WTC11 (cell line): ENCODE data around the gene SLC25A40. TPM values are rescaled to one million over a fixed set of nuclear protein-coding genes. Genes with fewer than 3 reads are reported as not detected.

Source experiments
- ATAC-seq: fragments of 200-7000 bp; cut with Tn5 transposase; 2 replicates; pipeline ENCODE4 v1.10.0; 2021; ENCODE audit warnings: mild to moderate bottlenecking, moderate library complexity
- CTCF ChIA-PET: fragments of 300-600 bp; sonication (Branson Sonifier 250); formaldehyde crosslinking; loops from one replicate; lab custom pipeline; 2021; ENCODE audit warnings: antibody characterized with exemption; lab: Charles Lee
- POLR2A ChIA-PET: fragments of 350-600 bp; sonication (Branson Sonifier 250); formaldehyde crosslinking; loops from one replicate; lab custom pipeline; 2021; ENCODE audit warnings: antibody characterized with exemption; lab: Charles Lee
- DNase-seq: peaks from one replicate; pipeline ENCODE4 v3.0.0; 2021; ENCODE audit warnings: low spot score
- H3K27ac Mint-ChIP-seq: 2 replicates; pipeline ENCODE4 v1.8.0; 2021; ENCODE audit warnings: mixed read lengths
- H3K27me3 Mint-ChIP-seq: 2 replicates; pipeline ENCODE4 v1.8.0; 2021; ENCODE audit warnings: low read depth, mild to moderate bottlenecking, moderate library complexity, mixed read lengths
- H3K36me3 Mint-ChIP-seq: 2 replicates; pipeline ENCODE4 v1.8.0; 2021; ENCODE audit warnings: mixed read lengths
- H3K4me1 Mint-ChIP-seq: 2 replicates; pipeline ENCODE4 v1.8.0; 2022; ENCODE audit warnings: mixed read lengths
- H3K4me3 Mint-ChIP-seq: 2 replicates; pipeline ENCODE4 v1.8.0; 2021; ENCODE audit warnings: mild to moderate bottlenecking, moderate library complexity, mixed read lengths
- H3K9me3 Mint-ChIP-seq: 2 replicates; pipeline ENCODE4 v1.8.0; 2021; ENCODE audit warnings: mixed read lengths
- CREM ChIP-seq: sonication (generic); formaldehyde crosslinking; IDR thresholded peaks from 2 replicates; pipeline ENCODE4 v1.8.1; 2022; ENCODE audit warnings: mild to moderate bottlenecking, missing genetic modification reagents, moderate library complexity
- FOXP1 ChIP-seq: sonication (generic); formaldehyde crosslinking; IDR thresholded peaks from 2 replicates; pipeline ENCODE4 v1.8.0; 2022; ENCODE audit warnings: missing genetic modification reagents, mild to moderate bottlenecking, moderate library complexity, borderline replicate concordance
- NFATC4 ChIP-seq: fragments of 250-450 bp; sonication (Bioruptor Pico); IDR thresholded peaks from 2 replicates; pipeline ENCODE4 v1.9.0; 2021; ENCODE audit warnings: mild to moderate bottlenecking
- NR2C2 ChIP-seq: sonication (generic); formaldehyde crosslinking; IDR thresholded peaks from 2 replicates; pipeline ENCODE4 v1.8.0; 2022; ENCODE audit warnings: mild to moderate bottlenecking, missing genetic modification reagents
- RELA ChIP-seq: sonication (generic); formaldehyde crosslinking; IDR thresholded peaks from 2 replicates; pipeline ENCODE4 v1.8.1; 2022; ENCODE audit warnings: missing genetic modification reagents, mild to moderate bottlenecking, borderline replicate concordance
- ZNF138 ChIP-seq: sonication (generic); formaldehyde crosslinking; conservative IDR thresholded peaks from 2 replicates; pipeline ENCODE4 v1.8.1; 2022; ENCODE audit warnings: mild to moderate bottlenecking, moderate library complexity, missing genetic modification reagents
- ZNF317 ChIP-seq: sonication (generic); formaldehyde crosslinking; IDR thresholded peaks from 2 replicates; pipeline ENCODE4 v1.8.1; 2023; ENCODE audit warnings: low read depth, mild to moderate bottlenecking, moderate library complexity, missing genetic modification reagents, borderline replicate concordance
- total RNA-seq: library from RNA; stranded (reverse); gene quantifications from 3 replicates; pipeline ENCODE4 v1.2.3, GENCODE V29; 2021
- TF ChIP-seq, protein P1 (sequence below): sonication (generic); formaldehyde crosslinking; IDR thresholded peaks from 2 replicates; pipeline ENCODE4 v1.8.0; 2022; ENCODE audit warnings: missing genetic modification reagents
- TF ChIP-seq, protein P2 (sequence below): sonication (generic); formaldehyde crosslinking; conservative IDR thresholded peaks from 2 replicates; pipeline ENCODE4 v1.8.1; 2022; ENCODE audit warnings: mild to moderate bottlenecking, missing genetic modification reagents
- TF ChIP-seq, protein P3 (sequence below): sonication (generic); formaldehyde crosslinking; IDR thresholded peaks from 2 replicates; pipeline ENCODE4 v1.8.1; 2022; ENCODE audit warnings: missing genetic modification reagents, borderline replicate concordance
- TF ChIP-seq, protein P4 (sequence below): sonication (generic); formaldehyde crosslinking; IDR thresholded peaks from 2 replicates; pipeline ENCODE4 v1.8.0; 2023; ENCODE audit warnings: mild to moderate bottlenecking, missing genetic modification reagents
- TF ChIP-seq, protein P5 (sequence below): sonication (generic); formaldehyde crosslinking; IDR thresholded peaks from 2 replicates; pipeline ENCODE4 v1.8.0; 2022; ENCODE audit warnings: mild to moderate bottlenecking, missing genetic modification reagents
- TF ChIP-seq, protein P6 (sequence below): sonication (generic); formaldehyde crosslinking; IDR thresholded peaks from 2 replicates; pipeline ENCODE4 v1.8.1; 2023; ENCODE audit warnings: mild to moderate bottlenecking, missing genetic modification reagents, moderate library complexity
- TF ChIP-seq, protein P7 (sequence below): fragments of 200-600 bp; IDR thresholded peaks from 2 replicates; pipeline ENCODE4 v1.8.0; 2022; ENCODE audit warnings: antibody characterized with exemption
- TF ChIP-seq, protein P8 (sequence below): sonication (generic); formaldehyde crosslinking; IDR thresholded peaks from 2 replicates; pipeline ENCODE4 v1.8.1; 2023; ENCODE audit warnings: mild to moderate bottlenecking, missing genetic modification reagents
- TF ChIP-seq, protein P9 (sequence below): fragments of 250-450 bp; sonication (Bioruptor Pico); IDR thresholded peaks from 2 replicates; pipeline ENCODE4 v1.9.0; 2021; ENCODE audit warnings: mild to moderate bottlenecking

Gene SLC25A40
- total RNA-seq, 1 experiment from 2014 or later, result 18.1 TPM

DNA sequence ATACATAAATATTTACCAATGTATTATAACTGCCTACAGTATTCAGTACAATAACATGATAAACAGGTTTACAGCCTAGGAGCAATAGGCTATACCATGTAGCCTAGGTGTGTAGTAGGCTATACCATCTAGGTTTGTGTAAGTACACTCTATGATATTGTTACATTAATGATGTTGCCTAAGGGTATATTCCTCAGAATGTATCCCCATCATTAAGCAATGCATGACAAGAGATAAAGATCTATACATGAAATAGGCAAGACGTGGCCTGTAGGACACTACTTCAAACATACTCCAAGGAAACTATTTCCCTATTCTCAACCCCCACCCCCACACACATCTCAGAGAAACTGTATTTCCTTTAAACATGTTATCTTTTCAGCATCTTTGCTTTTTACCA is 42.6 kb upstream of the SLC25A40 start:
- Mint-ChIP-seq H3K27ac (no peak overlapping the region), H3K4me3 (no peak overlapping the region), H3K27me3 (no peaks in the 10 kb centered on the region), H3K9me3 (no peaks in the 10 kb centered on the region), H3K4me1 (peaks cover 14% of the 10 kb centered on the region), H3K36me3 (no peaks in the 10 kb centered on the region)
- TF ChIP-seq, protein P1, sequence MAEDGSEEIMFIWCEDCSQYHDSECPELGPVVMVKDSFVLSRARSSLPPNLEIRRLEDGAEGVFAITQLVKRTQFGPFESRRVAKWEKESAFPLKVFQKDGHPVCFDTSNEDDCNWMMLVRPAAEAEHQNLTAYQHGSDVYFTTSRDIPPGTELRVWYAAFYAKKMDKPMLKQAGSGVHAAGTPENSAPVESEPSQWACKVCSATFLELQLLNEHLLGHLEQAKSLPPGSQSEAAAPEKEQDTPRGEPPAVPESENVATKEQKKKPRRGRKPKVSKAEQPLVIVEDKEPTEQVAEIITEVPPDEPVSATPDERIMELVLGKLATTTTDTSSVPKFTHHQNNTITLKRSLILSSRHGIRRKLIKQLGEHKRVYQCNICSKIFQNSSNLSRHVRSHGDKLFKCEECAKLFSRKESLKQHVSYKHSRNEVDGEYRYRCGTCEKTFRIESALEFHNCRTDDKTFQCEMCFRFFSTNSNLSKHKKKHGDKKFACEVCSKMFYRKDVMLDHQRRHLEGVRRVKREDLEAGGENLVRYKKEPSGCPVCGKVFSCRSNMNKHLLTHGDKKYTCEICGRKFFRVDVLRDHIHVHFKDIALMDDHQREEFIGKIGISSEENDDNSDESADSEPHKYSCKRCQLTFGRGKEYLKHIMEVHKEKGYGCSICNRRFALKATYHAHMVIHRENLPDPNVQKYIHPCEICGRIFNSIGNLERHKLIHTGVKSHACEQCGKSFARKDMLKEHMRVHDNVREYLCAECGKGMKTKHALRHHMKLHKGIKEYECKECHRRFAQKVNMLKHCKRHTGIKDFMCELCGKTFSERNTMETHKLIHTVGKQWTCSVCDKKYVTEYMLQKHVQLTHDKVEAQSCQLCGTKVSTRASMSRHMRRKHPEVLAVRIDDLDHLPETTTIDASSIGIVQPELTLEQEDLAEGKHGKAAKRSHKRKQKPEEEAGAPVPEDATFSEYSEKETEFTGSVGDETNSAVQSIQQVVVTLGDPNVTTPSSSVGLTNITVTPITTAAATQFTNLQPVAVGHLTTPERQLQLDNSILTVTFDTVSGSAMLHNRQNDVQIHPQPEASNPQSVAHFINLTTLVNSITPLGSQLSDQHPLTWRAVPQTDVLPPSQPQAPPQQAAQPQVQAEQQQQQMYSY (CRISPR knock-in tag), result no peak
- TF ChIP-seq, protein P2, sequence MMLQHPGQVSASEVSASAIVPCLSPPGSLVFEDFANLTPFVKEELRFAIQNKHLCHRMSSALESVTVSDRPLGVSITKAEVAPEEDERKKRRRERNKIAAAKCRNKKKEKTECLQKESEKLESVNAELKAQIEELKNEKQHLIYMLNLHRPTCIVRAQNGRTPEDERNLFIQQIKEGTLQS (CRISPR knock-in tag), result no peak
- TF ChIP-seq FOXP1 (no peak), NR2C2 (CRISPR knock-in tag) (no peak)
- TF ChIP-seq, protein P3, sequence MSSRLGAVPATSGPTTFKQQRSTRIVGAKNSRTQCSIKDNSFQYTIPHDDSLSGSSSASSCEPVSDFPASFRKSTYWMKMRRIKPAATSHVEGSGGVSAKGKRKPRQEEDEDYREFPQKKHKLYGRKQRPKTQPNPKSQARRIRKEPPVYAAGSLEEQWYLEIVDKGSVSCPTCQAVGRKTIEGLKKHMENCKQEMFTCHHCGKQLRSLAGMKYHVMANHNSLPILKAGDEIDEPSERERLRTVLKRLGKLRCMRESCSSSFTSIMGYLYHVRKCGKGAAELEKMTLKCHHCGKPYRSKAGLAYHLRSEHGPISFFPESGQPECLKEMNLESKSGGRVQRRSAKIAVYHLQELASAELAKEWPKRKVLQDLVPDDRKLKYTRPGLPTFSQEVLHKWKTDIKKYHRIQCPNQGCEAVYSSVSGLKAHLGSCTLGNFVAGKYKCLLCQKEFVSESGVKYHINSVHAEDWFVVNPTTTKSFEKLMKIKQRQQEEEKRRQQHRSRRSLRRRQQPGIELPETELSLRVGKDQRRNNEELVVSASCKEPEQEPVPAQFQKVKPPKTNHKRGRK (CRISPR knock-in tag), result no peak
- TF ChIP-seq, protein P4, sequence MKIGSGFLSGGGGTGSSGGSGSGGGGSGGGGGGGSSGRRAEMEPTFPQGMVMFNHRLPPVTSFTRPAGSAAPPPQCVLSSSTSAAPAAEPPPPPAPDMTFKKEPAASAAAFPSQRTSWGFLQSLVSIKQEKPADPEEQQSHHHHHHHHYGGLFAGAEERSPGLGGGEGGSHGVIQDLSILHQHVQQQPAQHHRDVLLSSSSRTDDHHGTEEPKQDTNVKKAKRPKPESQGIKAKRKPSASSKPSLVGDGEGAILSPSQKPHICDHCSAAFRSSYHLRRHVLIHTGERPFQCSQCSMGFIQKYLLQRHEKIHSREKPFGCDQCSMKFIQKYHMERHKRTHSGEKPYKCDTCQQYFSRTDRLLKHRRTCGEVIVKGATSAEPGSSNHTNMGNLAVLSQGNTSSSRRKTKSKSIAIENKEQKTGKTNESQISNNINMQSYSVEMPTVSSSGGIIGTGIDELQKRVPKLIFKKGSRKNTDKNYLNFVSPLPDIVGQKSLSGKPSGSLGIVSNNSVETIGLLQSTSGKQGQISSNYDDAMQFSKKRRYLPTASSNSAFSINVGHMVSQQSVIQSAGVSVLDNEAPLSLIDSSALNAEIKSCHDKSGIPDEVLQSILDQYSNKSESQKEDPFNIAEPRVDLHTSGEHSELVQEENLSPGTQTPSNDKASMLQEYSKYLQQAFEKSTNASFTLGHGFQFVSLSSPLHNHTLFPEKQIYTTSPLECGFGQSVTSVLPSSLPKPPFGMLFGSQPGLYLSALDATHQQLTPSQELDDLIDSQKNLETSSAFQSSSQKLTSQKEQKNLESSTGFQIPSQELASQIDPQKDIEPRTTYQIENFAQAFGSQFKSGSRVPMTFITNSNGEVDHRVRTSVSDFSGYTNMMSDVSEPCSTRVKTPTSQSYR (CRISPR knock-in tag), result no peak
- TF ChIP-seq, protein P5, sequence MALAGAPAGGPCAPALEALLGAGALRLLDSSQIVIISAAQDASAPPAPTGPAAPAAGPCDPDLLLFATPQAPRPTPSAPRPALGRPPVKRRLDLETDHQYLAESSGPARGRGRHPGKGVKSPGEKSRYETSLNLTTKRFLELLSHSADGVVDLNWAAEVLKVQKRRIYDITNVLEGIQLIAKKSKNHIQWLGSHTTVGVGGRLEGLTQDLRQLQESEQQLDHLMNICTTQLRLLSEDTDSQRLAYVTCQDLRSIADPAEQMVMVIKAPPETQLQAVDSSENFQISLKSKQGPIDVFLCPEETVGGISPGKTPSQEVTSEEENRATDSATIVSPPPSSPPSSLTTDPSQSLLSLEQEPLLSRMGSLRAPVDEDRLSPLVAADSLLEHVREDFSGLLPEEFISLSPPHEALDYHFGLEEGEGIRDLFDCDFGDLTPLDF (CRISPR knock-in tag), result no peak
- TF ChIP-seq, protein P6, sequence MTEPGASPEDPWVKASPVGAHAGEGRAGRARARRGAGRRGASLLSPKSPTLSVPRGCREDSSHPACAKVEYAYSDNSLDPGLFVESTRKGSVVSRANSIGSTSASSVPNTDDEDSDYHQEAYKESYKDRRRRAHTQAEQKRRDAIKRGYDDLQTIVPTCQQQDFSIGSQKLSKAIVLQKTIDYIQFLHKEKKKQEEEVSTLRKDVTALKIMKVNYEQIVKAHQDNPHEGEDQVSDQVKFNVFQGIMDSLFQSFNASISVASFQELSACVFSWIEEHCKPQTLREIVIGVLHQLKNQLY (CRISPR knock-in tag), result no peak
- no peak for DNase-seq
- ATAC-seq, result no peak
- POLR2A ChIA-PET, result no interaction called here
- CTCF ChIA-PET, result no interaction called here

DNA sequence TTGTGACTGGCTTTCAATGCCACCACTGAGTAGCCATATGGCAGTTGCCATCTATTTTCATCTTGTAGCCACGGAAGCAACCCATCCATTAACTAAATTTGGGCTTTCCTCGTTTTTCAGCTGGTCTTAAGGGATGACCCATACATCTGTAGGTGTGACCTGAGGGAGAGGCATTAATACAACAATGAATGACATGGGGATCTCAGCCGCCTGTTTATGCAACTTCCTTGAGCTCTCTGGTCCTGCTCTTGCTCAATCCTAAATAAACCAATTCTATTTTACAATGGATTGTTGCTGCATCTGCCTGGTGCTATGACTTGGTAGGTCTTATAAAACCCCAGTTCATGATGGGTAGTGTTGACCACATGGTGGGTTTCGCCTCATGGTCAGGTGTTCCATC is 36.0 kb upstream of the SLC25A40 start:
- Mint-ChIP-seq H3K27ac (no peak overlapping the region), H3K4me1 (peaks cover 4% of the 10 kb centered on the region; the same call in 1 of the 2 replicates), H3K4me3 (no peak overlapping the region), H3K9me3 (no peaks in the 10 kb centered on the region), H3K36me3 (peaks cover 8% of the 10 kb centered on the region), H3K27me3 (no peaks in the 10 kb centered on the region)
- ATAC-seq (no peak), DNase-seq (no peak)
- ChIA-PET POLR2A (no interaction called here), CTCF (interaction anchor here (0.6 kb wide), 1 partner anchor 226 kb away, joined by 3 read pairs; no protein-coding TSS in a partner anchor)
- no peak for TF ChIP-seq ZNF317 (CRISPR knock-in tag)
- TF ChIP-seq, protein P7, sequence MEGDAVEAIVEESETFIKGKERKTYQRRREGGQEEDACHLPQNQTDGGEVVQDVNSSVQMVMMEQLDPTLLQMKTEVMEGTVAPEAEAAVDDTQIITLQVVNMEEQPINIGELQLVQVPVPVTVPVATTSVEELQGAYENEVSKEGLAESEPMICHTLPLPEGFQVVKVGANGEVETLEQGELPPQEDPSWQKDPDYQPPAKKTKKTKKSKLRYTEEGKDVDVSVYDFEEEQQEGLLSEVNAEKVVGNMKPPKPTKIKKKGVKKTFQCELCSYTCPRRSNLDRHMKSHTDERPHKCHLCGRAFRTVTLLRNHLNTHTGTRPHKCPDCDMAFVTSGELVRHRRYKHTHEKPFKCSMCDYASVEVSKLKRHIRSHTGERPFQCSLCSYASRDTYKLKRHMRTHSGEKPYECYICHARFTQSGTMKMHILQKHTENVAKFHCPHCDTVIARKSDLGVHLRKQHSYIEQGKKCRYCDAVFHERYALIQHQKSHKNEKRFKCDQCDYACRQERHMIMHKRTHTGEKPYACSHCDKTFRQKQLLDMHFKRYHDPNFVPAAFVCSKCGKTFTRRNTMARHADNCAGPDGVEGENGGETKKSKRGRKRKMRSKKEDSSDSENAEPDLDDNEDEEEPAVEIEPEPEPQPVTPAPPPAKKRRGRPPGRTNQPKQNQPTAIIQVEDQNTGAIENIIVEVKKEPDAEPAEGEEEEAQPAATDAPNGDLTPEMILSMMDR, result no peak
- TF ChIP-seq CREM (CRISPR knock-in tag), result no peak
- TF ChIP-seq, protein P8, sequence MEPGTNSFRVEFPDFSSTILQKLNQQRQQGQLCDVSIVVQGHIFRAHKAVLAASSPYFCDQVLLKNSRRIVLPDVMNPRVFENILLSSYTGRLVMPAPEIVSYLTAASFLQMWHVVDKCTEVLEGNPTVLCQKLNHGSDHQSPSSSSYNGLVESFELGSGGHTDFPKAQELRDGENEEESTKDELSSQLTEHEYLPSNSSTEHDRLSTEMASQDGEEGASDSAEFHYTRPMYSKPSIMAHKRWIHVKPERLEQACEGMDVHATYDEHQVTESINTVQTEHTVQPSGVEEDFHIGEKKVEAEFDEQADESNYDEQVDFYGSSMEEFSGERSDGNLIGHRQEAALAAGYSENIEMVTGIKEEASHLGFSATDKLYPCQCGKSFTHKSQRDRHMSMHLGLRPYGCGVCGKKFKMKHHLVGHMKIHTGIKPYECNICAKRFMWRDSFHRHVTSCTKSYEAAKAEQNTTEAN (CRISPR knock-in tag), result no peak
- TF ChIP-seq RELA (CRISPR knock-in tag), result no peak
- TF ChIP-seq ZNF138, result no peak
- TF ChIP-seq, protein P9, sequence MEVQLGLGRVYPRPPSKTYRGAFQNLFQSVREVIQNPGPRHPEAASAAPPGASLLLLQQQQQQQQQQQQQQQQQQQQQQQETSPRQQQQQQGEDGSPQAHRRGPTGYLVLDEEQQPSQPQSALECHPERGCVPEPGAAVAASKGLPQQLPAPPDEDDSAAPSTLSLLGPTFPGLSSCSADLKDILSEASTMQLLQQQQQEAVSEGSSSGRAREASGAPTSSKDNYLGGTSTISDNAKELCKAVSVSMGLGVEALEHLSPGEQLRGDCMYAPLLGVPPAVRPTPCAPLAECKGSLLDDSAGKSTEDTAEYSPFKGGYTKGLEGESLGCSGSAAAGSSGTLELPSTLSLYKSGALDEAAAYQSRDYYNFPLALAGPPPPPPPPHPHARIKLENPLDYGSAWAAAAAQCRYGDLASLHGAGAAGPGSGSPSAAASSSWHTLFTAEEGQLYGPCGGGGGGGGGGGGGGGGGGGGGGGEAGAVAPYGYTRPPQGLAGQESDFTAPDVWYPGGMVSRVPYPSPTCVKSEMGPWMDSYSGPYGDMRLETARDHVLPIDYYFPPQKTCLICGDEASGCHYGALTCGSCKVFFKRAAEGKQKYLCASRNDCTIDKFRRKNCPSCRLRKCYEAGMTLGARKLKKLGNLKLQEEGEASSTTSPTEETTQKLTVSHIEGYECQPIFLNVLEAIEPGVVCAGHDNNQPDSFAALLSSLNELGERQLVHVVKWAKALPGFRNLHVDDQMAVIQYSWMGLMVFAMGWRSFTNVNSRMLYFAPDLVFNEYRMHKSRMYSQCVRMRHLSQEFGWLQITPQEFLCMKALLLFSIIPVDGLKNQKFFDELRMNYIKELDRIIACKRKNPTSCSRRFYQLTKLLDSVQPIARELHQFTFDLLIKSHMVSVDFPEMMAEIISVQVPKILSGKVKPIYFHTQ, result no peak
- TF ChIP-seq NFATC4 (CRISPR knock-in tag), result no peak
